Epithelial cell of esophagus (primary cell): Measurements from ENCODE around the gene SLC66A2.

Experiments used
- DNase-seq: peaks from one replicate; pipeline ENCODE4 v3.0.0; 2010; ENCODE audit warnings: low read depth
- H3K4me3 ChIP-seq: 2 replicates; pipeline ENCODE4 v1.5.1; 2011; ENCODE audit warnings: mild to moderate bottlenecking, low read length, control low read depth
- TF ChIP-seq, protein P1 (sequence below): IDR thresholded peaks from 2 replicates; pipeline ENCODE4 v1.5.1; 2011; ENCODE audit warnings: low read depth, mild to moderate bottlenecking, low read length, control low read depth, inconsistent platforms; ENCODE audit not compliant: insufficient read depth; ENCODE audit errors: missing control alignments

SLC66A2 gene

GRCh38 chr18:79853303-79853992, 98.0 kb downstream of the SLC66A2 start:
- TF ChIP-seq, protein P1, sequence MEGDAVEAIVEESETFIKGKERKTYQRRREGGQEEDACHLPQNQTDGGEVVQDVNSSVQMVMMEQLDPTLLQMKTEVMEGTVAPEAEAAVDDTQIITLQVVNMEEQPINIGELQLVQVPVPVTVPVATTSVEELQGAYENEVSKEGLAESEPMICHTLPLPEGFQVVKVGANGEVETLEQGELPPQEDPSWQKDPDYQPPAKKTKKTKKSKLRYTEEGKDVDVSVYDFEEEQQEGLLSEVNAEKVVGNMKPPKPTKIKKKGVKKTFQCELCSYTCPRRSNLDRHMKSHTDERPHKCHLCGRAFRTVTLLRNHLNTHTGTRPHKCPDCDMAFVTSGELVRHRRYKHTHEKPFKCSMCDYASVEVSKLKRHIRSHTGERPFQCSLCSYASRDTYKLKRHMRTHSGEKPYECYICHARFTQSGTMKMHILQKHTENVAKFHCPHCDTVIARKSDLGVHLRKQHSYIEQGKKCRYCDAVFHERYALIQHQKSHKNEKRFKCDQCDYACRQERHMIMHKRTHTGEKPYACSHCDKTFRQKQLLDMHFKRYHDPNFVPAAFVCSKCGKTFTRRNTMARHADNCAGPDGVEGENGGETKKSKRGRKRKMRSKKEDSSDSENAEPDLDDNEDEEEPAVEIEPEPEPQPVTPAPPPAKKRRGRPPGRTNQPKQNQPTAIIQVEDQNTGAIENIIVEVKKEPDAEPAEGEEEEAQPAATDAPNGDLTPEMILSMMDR, result no peak
- no peak overlapping the region for H3K4me3 ChIP-seq
- DNase-seq, result no peak

GRCh38 chr18:79852561-79853302, 98.7 kb downstream of the SLC66A2 start:
- no peak overlapping the region for H3K4me3 ChIP-seq
- DNase-seq, result no peak
- TF ChIP-seq, protein P1, result no peak
